ENCODE results near the gene NDUFS1.
"Not testable (repeated sequence)": the region's sequence is repeated elsewhere in the genome, so short reads cannot be mapped to it uniquely, and the experiment has no call there.

Gene NDUFS1

DNA sequence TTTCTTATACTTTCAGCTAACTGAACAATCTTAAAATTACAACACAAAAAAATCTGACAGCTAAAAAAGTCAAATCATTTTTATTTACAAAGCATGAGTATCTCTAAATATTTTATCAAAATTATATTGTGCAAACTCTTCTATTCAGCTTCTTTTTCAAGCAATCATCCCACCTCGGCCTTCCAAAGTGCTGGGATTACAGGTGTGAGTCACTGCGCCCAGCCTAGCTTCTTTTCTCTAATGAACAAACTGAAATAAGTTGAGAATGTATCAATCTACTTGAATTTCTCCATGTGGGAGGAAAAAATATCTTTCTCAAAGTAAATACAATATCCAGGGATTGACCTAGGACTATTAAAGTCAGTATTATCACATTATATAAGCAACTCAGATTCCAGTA lies 14.9 kb downstream of the NDUFS1 start:
- Histone ChIP-seq H3K9ac (no peak overlapping the region), H3K36me3 (ENCODE audit: insufficient read depth) (0 out of 2 replicates have a peak, but pooled peaks cover 4% of the 10 kb centered on the region), H3K27ac (no peak overlapping the region), H3K27me3 (ENCODE audit: insufficient read depth, low read depth) (no peaks in the 10 kb centered on the region), H3K79me2 (ENCODE audit: insufficient read depth, low read depth) (no peaks in the 10 kb centered on the region; the same call in 1 of the 2 replicates), H3K4me1 (ENCODE audit: low read depth, poor library complexity, severe bottlenecking) (peaks cover 5% of the 10 kb centered on the region), H4K20me1 (ENCODE audit: insufficient read depth) (no peaks in the 10 kb centered on the region), H3K4me2 (no peak overlapping the region), H3K4me3 (IDR thresholded peaks at IDR 0.05; ENCODE audit: insufficient read depth, low read depth, low read length) (no peak overlapping the region), H2AFZ (ENCODE audit: low read depth) (no peak overlapping the region)
- TF ChIP-seq, protein P1, sequence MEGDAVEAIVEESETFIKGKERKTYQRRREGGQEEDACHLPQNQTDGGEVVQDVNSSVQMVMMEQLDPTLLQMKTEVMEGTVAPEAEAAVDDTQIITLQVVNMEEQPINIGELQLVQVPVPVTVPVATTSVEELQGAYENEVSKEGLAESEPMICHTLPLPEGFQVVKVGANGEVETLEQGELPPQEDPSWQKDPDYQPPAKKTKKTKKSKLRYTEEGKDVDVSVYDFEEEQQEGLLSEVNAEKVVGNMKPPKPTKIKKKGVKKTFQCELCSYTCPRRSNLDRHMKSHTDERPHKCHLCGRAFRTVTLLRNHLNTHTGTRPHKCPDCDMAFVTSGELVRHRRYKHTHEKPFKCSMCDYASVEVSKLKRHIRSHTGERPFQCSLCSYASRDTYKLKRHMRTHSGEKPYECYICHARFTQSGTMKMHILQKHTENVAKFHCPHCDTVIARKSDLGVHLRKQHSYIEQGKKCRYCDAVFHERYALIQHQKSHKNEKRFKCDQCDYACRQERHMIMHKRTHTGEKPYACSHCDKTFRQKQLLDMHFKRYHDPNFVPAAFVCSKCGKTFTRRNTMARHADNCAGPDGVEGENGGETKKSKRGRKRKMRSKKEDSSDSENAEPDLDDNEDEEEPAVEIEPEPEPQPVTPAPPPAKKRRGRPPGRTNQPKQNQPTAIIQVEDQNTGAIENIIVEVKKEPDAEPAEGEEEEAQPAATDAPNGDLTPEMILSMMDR (conservative IDR thresholded peaks at IDR 0.05; ENCODE audit: low read depth, low read length): no peak

DNA sequence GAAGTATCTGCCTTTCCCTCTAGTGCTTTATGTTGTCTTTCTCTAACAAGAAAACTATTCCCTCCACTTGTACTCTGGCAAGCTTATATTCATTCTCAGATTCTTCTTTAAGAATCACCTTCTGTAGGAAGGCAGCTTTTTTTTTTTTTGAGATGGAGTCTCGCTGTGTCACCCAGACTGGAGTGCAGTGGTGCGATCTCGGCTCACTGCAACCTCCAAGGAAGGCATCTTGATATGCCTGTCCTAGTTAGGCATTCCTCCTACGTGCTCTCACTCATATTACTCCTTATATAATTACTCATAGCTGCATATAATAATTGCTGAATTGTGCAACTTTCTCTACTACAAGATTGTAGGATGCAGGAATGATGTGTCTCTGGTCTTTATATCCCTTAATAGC lies 15.8 kb downstream of the NDUFS1 start:
- TF ChIP-seq, protein P1 (conservative IDR thresholded peaks at IDR 0.05; ENCODE audit: low read depth, low read length): no peak

DNA sequence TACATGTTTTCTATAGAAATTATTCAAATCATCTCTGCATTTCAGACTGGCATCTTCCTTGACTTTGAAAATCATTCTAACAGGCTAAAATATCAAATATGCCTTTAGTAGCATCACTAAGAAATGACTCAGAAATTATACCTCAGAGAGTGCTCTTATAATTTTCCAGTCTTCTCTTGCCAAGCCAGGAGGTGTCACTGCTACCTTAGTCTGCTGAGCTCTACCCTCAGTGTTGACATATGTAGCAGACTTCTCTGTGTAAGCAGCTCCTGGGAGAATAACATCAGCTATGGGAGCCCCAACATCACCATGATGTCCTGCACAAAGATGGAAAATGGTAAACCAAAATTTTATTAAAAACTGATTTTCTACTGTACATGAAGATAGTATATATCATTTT lies 31.6 kb downstream of the NDUFS1 start:
- no peak overlapping the region for H2AFZ ChIP-seq (ENCODE audit: low read depth)
- TF ChIP-seq, protein P1 (conservative IDR thresholded peaks at IDR 0.05; ENCODE audit: low read depth, low read length): 0 out of 2 replicates have a peak, but pooled peaks have one; percentile 18

More for the DNA sequence above, 15.8 kb downstream of the NDUFS1 start:
- H3K27ac ChIP-seq: no peak overlapping the region
- H3K79me2 ChIP-seq (ENCODE audit: insufficient read depth, low read depth): no peaks in the 10 kb centered on the region
- no peaks in the 10 kb centered on the region for H3K27me3 ChIP-seq (ENCODE audit: insufficient read depth, low read depth)
- no peak overlapping the region for H3K4me3 ChIP-seq (IDR thresholded peaks at IDR 0.05; ENCODE audit: insufficient read depth, low read depth, low read length)
- H4K20me1 ChIP-seq (ENCODE audit: insufficient read depth): no peaks in the 10 kb centered on the region
- H3K36me3 ChIP-seq (ENCODE audit: insufficient read depth): 0 out of 2 replicates have a peak, but pooled peaks cover 4% of the 10 kb centered on the region
- no peak overlapping the region for H3K4me2 ChIP-seq
- no peak overlapping the region for H2AFZ ChIP-seq (ENCODE audit: low read depth)
- H3K9ac ChIP-seq: no peak overlapping the region
- H3K4me1 ChIP-seq (ENCODE audit: low read depth, poor library complexity, severe bottlenecking): no peaks in the 10 kb centered on the region

DNA sequence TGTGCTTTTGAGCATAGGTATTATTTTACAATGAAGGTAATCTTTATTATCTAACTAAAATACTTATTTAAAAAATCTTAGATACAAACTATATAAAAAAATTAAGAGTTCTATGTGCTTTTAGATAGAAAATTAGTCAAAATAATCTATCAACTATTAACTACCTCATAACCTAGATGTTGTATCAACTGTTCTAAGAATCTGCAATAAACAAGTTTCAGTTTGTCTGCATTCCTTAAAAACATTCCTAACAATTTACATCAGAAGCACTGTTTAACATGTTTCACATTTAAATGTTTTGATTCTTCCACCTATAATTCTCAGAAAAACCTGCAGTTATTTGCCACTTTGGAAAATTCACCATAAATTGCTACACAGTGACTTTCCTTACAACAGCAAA lies 33.3 kb downstream of the NDUFS1 start:
- no peaks in the 10 kb centered on the region for H3K79me2 ChIP-seq (ENCODE audit: insufficient read depth, low read depth)
- H3K4me1 ChIP-seq (ENCODE audit: low read depth, poor library complexity, severe bottlenecking): peaks cover 4% of the 10 kb centered on the region
- peaks cover 5% of the 10 kb centered on the region; the same call in 1 of the 2 replicates for H3K36me3 ChIP-seq (ENCODE audit: insufficient read depth)
- no peak overlapping the region for H3K9ac ChIP-seq
- H3K27me3 ChIP-seq (ENCODE audit: insufficient read depth, low read depth): no peaks in the 10 kb centered on the region
- no peak overlapping the region for H3K27ac ChIP-seq
- no peak overlapping the region for H3K4me3 ChIP-seq (IDR thresholded peaks at IDR 0.05; ENCODE audit: insufficient read depth, low read depth, low read length)
- TF ChIP-seq, protein P1 (conservative IDR thresholded peaks at IDR 0.05; ENCODE audit: low read depth, low read length): no peak
- no peak overlapping the region for H3K4me2 ChIP-seq
- no peaks in the 10 kb centered on the region for H4K20me1 ChIP-seq (ENCODE audit: insufficient read depth)
- H2AFZ ChIP-seq (ENCODE audit: low read depth): no peak overlapping the region

More for the DNA sequence above, 31.6 kb downstream of the NDUFS1 start:
- no peaks in the 10 kb centered on the region for H4K20me1 ChIP-seq (ENCODE audit: insufficient read depth)
- H3K79me2 ChIP-seq (ENCODE audit: insufficient read depth, low read depth): no peaks in the 10 kb centered on the region
- no peak overlapping the region for H3K27ac ChIP-seq
- peaks cover 3% of the 10 kb centered on the region; the same call in 1 of the 2 replicates for H3K36me3 ChIP-seq (ENCODE audit: insufficient read depth)
- no peak overlapping the region for H3K4me3 ChIP-seq (IDR thresholded peaks at IDR 0.05; ENCODE audit: insufficient read depth, low read depth, low read length)
- no peaks in the 10 kb centered on the region for H3K27me3 ChIP-seq (ENCODE audit: insufficient read depth, low read depth)
- H3K9ac ChIP-seq: no peak overlapping the region
- H3K4me2 ChIP-seq: no peak overlapping the region
- peaks cover 4% of the 10 kb centered on the region for H3K4me1 ChIP-seq (ENCODE audit: low read depth, poor library complexity, severe bottlenecking)

DNA sequence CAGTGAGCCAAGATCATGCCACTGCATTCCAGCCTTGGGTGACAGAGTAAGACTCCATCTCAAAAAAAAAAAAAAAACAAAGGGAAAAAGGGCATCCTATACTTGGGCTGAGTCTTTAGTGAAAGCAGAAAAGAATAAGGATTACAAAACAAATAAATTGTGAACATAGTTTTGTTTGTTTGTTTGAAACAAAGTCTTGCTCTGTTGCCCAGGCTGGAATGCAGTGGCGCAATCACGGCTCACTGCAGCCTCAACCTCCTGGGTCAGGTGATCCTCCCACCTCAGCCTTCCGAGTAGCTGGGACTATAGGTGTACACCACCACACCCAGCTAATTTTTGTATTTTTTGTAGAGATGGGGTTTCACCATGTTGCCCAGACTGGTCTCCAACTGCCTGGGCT lies 36.7 kb downstream of the NDUFS1 start:
- H3K27ac ChIP-seq; H3K36me3 ChIP-seq (ENCODE audit: insufficient read depth); H3K4me3 ChIP-seq (IDR thresholded peaks at IDR 0.05; ENCODE audit: insufficient read depth, low read depth, low read length); H3K9ac ChIP-seq; H2AFZ ChIP-seq (ENCODE audit: low read depth); H3K4me1 ChIP-seq (ENCODE audit: low read depth, poor library complexity, severe bottlenecking); H3K79me2 ChIP-seq (ENCODE audit: insufficient read depth, low read depth); H4K20me1 ChIP-seq (ENCODE audit: insufficient read depth); H3K27me3 ChIP-seq (ENCODE audit: insufficient read depth, low read depth); H3K4me2 ChIP-seq: not testable (repeated sequence)
